Natural killer cell (primary cell): ENCODE results near the gene ARHGEF16. TPM values are rescaled to one million over a fixed set of nuclear protein-coding genes. Genes with fewer than 3 reads are reported as not detected.
A peak's percentile ranks its signal among the peaks of the same experiment; 100 is the strongest.

Experiments used
- ATAC-seq, 3 donors: fragments of 150-1000 bp in 2 of 3; fragments of 200-7000 bp in 1 of 3; cut with Tn5 transposase; 1 replicate in 1 of 3; 2 replicates in 2 of 3; pipeline ENCODE4 v1.10.0; 2021; ENCODE audit warnings: mild to moderate bottlenecking in 2 of 3, moderate library complexity in 2 of 3
- DNase-seq, 2 donors: peaks; one replicate each; pipeline versions ENCODE4 v3.0.0 to v3.0.0-alpha.2; 2013 to 2021; ENCODE audit warnings: mixed read lengths in 1 of 2
- H3K27ac ChIP-seq: one replicate; pipeline ENCODE4 v1.5.1; 2013; ENCODE audit warnings: mild to moderate bottlenecking, low read length
- H3K27me3 ChIP-seq: one replicate; pipeline ENCODE4 v1.6.1; 2013; ENCODE audit warnings: low read length; ENCODE audit not compliant: control insufficient read depth, insufficient read depth
- H3K36me3 ChIP-seq: one replicate; pipeline ENCODE4 v1.6.1; 2013; ENCODE audit warnings: low read length; ENCODE audit not compliant: control insufficient read depth, insufficient read depth
- H3K4me1 ChIP-seq: one replicate; pipeline ENCODE4 v1.6.1; 2013; ENCODE audit warnings: low read length; ENCODE audit not compliant: control insufficient read depth, insufficient read depth
- H3K4me3 ChIP-seq: one replicate; pipeline ENCODE4 v1.5.1; 2013; ENCODE audit warnings: low read length
- H3K9me3 ChIP-seq: one replicate; pipeline ENCODE4 v1.6.1; 2013; ENCODE audit warnings: low read length; ENCODE audit not compliant: control insufficient read depth, insufficient read depth
- H3K27ac Mint-ChIP-seq, 2 donors: one replicate each; pipeline ENCODE4 v1.8.0; 2022; ENCODE audit warnings: mild to moderate bottlenecking in 2 of 2, mixed read lengths in 2 of 2, moderate library complexity in 1 of 2
- H3K27me3 Mint-ChIP-seq, 2 donors: one replicate each; pipeline ENCODE4 v1.8.0; 2022; ENCODE audit warnings: low read depth in 2 of 2, mixed read lengths in 2 of 2
- H3K36me3 Mint-ChIP-seq: one replicate; pipeline ENCODE4 v1.8.0; 2022; ENCODE audit warnings: mixed read lengths
- H3K4me1 Mint-ChIP-seq, 2 donors: one replicate each; pipeline ENCODE4 v1.8.0; 2022; ENCODE audit warnings: mixed read lengths in 2 of 2
- H3K4me3 Mint-ChIP-seq: one replicate; pipeline ENCODE4 v1.8.0; 2022; ENCODE audit warnings: mild to moderate bottlenecking, moderate library complexity, mixed read lengths
- H3K9me3 Mint-ChIP-seq, 2 donors: one replicate each; pipeline ENCODE4 v1.8.0; 2022; ENCODE audit warnings: mixed read lengths in 2 of 2
- WGBS: methylation state at CpG from one replicate; pipeline ENCODE4 v1.1.7; 2013; ENCODE audit warnings: missing lambda C conversion rate; ENCODE audit not compliant: insufficient coverage; 5-methylcytosine and 5-hydroxymethylcytosine counted together
- intact Hi-C: fragments of 100-400 bp; cut with micrococcal nuclease; formaldehyde crosslinking; loops from one replicate; pipeline ENCODE4 v1.14.2; 2022
- total RNA-seq, 4 donors: library from RNA; stranded (reverse); fragments of 120-200 nt in 1 of 4; gene quantifications; one replicate each; pipeline versions ENCODE4 v1.2.3 to v1.2.4, GENCODE V29; 2013 to 2022
- TF ChIP-seq, protein P1 (sequence below): fragments of 200-600 bp; IDR thresholded peaks from one replicate; pipeline ENCODE4 v1.8.0; 2022; ENCODE audit warnings: antibody characterized with exemption

Gene ARHGEF16
- total RNA-seq, 3 donors from 2014 or later (not counting 1 experiment from before 2014, with no cell fraction given), result not detected

DNA sequence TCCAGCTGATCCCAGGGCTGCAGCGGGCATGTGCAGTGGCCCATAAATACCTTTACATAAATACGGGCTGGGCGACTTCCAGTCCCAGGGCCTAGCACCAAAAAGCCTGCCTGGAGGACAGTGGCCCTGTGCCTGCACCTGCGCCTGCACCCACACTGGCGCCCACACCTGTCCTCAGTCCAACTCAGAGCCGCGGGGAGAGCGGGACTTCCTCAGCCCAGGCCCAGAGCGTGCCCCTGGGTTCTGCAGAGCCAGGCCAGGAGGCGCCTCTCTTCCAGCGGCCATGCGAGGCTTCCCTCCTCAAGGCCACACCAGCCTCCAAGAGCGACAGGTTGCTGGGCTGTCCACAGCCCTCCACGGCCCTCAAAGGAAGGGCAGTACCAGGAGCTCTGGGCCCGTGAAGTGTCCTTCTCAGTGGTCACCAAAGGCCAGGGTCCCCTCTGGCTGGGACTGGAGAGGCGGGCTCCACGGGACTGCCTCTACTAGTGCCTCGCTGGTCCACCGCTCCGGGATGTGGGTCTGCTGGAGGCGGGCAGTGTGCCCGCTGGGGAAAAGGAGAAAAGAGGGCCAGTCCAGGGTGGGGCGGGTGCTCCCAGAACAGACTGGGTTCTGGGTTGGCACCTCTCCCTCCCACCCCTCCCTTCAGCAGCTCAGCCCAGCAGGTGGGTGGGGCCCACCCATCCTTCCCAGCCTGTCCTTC is 35.7 kb downstream of the ARHGEF16 start:
- H3K4me3 Mint-ChIP-seq, result no peak overlapping the region
- H3K36me3 ChIP-seq, result no peaks in the 10 kb centered on the region
- H3K36me3 Mint-ChIP-seq, result no peaks in the 10 kb centered on the region
- no peak overlapping the region for H3K27ac Mint-ChIP-seq
- ATAC-seq (no peak), DNase-seq (no peak)
- peaks cover 6% of the 10 kb centered on the region for H3K4me1 ChIP-seq
- H3K27me3 ChIP-seq, result no peaks in the 10 kb centered on the region
- TF ChIP-seq, protein P1, sequence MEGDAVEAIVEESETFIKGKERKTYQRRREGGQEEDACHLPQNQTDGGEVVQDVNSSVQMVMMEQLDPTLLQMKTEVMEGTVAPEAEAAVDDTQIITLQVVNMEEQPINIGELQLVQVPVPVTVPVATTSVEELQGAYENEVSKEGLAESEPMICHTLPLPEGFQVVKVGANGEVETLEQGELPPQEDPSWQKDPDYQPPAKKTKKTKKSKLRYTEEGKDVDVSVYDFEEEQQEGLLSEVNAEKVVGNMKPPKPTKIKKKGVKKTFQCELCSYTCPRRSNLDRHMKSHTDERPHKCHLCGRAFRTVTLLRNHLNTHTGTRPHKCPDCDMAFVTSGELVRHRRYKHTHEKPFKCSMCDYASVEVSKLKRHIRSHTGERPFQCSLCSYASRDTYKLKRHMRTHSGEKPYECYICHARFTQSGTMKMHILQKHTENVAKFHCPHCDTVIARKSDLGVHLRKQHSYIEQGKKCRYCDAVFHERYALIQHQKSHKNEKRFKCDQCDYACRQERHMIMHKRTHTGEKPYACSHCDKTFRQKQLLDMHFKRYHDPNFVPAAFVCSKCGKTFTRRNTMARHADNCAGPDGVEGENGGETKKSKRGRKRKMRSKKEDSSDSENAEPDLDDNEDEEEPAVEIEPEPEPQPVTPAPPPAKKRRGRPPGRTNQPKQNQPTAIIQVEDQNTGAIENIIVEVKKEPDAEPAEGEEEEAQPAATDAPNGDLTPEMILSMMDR, result no peak
- no peaks in the 10 kb centered on the region for H3K9me3 Mint-ChIP-seq
- no peak overlapping the region for H3K27ac ChIP-seq
- peaks cover 6 to 7% of the 10 kb centered on the region in 2 donors for H3K4me1 Mint-ChIP-seq
- peaks cover 0 to 4% of the 10 kb centered on the region in 2 donors for H3K27me3 Mint-ChIP-seq
- H3K4me3 ChIP-seq, result no peak overlapping the region
- 91% methylated on average over 23 of the region's 23 CpGs for WGBS
- intact Hi-C loops, result loop anchor here (2.0 kb wide), 1 partner anchor 235 kb away; no protein-coding TSS in a partner anchor
- no peaks in the 10 kb centered on the region for H3K9me3 ChIP-seq

DNA sequence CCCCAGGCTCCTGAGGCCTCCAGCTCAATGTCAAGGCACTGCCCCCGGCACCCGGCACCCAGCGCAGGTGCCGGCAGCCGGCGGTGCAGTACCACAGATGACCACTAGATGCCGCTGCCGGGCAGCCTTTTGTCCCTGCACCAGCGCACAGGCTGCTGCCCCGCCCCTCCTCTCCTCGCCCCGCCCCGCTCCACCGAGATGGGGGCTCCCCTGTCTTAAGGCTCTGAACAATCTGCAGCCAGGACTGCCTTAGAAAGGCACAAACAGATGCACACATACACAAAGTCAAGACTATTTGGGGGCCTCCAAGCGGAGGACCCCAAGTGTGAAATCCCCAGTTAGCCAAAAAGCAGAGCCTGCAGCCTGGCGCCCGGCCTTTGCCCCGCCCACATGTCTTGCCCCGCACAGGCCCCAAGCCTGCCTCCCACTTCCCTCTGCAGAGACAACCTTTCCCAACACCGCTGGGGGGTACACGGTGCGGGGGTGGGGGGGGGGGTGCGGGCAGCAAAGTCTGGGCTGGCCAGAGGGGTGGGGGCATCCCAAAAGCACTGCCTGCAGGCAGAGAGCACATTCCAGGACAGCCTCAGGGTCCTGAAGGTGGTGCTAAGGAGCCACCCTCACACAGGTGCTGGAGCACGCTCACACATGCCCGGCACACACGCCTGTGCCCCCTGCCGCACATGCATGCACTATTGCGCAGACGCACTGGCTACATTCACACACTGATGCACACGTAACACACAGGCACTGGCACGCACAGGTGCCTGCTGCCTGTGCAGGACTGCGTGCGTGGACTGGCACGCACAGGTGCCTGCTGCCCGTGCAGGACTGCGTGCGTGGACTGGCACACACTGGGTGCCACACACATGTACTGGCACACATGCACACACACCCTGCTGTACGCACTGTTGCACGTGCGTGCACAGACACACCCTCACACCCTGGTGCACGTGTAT is 37.1 kb downstream of the ARHGEF16 start:
- Histone ChIP-seq H3K4me3 (no peak overlapping the region), H3K36me3 (no peaks in the 10 kb centered on the region), H3K27me3 (no peaks in the 10 kb centered on the region), H3K4me1 (peaks cover 6% of the 10 kb centered on the region), H3K27ac (no peak overlapping the region), H3K9me3 (no peaks in the 10 kb centered on the region)
- peaks cover 0 to 4% of the 10 kb centered on the region in 2 donors for H3K27me3 Mint-ChIP-seq
- intact Hi-C loops, result loop anchor here (1.0 to 2.0 kb wide), 2 partner anchors 128 to 233 kb away; no protein-coding TSS in a partner anchor
- no peaks in the 10 kb centered on the region for H3K9me3 Mint-ChIP-seq
- no peaks in the 10 kb centered on the region for H3K36me3 Mint-ChIP-seq
- H3K27ac Mint-ChIP-seq, result no peak overlapping the region
- H3K4me3 Mint-ChIP-seq, result no peak overlapping the region
- 45% methylated on average over 35 of the region's 41 CpGs for WGBS
- ATAC-seq, result peak; percentile 94 to 99 (median 98)
- H3K4me1 Mint-ChIP-seq, result peaks cover 6 to 7% of the 10 kb centered on the region in 2 donors
- TF ChIP-seq, protein P1, result peak; percentile 99
- peak; percentile 84 to 88 for DNase-seq

DNA sequence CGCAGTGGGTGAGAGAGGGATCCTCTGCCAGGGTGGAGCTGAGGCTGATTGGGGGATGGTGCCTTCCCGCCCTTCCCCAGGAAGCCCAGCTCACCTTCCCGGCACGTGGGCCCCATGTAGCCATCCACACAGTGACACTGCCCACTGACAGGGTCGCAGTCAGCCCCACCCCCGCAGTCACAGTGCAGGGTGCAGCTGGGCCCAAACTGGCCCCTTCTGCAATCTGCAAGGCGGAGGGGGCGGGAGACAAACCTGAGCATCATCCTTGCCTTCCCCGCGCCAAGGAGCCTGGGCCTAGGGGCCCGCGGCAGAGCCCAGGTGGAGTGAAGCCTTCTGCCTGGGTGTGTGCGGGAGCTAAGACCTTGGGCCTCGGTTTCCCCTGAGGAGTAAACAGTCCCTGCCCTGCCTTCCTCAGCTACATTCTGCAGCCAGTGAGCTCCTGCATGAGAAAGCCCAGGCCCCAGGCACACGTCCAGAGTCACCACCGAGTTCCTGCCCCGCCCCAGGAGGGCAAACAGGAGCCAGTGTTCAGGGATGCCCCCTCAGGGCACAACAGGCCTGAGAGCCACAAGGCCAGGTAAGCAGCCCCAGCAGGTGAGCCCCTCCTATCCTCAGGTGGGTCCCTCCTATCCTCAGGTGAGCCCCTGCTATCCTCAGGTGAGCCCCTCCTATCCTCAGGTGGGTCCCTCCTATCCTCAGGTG is 38.2 kb downstream of the ARHGEF16 start:
- intact Hi-C loops, result no loop called here
- 92% methylated on average over 17 of the region's 17 CpGs for WGBS
- Mint-ChIP-seq H3K36me3 (no peaks in the 10 kb centered on the region), H3K27me3 (peaks cover 0 to 4% of the 10 kb centered on the region in 2 donors), H3K9me3 (no peaks in the 10 kb centered on the region), H3K4me1 (peaks cover 6 to 7% of the 10 kb centered on the region in 2 donors), H3K4me3 (no peak overlapping the region), H3K27ac (no peak overlapping the region)
- H3K4me1 ChIP-seq, result peaks cover 6% of the 10 kb centered on the region
- H3K4me3 ChIP-seq, result no peak overlapping the region
- ATAC-seq, result no peak
- DNase-seq, result no peak
- no peaks in the 10 kb centered on the region for H3K36me3 ChIP-seq
- H3K27me3 ChIP-seq, result no peaks in the 10 kb centered on the region
- H3K9me3 ChIP-seq, result no peaks in the 10 kb centered on the region
- TF ChIP-seq, protein P1, result no peak
- H3K27ac ChIP-seq, result no peak overlapping the region
